Stimulated activated CD8-positive, alpha-beta memory T cell treated with anti-CD3 and anti-CD28 coated beads, Interleukin-12 subunit alpha, Interleukin-12 subunit beta, amount 100 ng/mL, for 24 hours (primary cell): ENCODE measurements around the gene FILIP1L.

Experiments used
- DNase-seq: peaks from one replicate; pipeline ENCODE4 v3.0.0-alpha.2; 2020; ENCODE audit errors: extremely low read depth

The FILIP1L gene

DNA sequence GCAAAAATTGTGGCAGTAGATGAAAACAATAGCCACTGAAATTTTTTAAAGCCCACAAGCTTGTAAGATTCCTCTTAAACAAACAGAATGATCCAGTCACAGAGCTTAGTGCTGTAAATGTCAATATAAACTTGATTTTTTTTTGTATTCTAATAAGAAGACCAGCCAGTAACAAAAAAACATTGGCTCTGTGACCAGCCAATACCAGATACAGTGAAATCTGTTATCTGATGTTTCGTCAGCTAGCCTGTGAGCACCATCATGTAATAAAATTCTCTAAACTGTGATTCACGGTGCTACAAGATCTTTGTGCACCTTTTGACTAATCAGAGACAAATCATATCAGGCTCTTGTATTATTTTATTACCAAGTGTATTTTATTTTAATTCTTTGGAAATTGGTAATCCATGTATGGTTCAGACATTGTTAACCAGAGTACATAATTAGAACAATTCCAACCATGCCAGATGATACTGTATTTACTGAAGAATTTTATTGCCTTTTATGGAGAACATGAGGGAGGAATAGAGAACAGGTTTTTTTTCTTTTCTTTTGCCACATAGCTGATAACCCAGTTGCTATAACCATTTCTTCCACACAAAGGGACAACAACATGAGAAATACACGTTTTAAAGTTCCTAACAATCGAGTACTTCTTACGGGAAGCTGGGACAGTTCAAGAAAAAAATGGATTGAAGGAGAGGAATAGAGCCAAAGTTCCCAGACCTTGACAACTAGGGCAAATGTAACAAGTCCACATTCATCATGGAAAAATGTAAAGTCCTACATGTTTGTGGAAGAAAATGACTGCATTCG lies 71.9 kb downstream of the FILIP1L start:
- DNase-seq: no peak

DNA sequence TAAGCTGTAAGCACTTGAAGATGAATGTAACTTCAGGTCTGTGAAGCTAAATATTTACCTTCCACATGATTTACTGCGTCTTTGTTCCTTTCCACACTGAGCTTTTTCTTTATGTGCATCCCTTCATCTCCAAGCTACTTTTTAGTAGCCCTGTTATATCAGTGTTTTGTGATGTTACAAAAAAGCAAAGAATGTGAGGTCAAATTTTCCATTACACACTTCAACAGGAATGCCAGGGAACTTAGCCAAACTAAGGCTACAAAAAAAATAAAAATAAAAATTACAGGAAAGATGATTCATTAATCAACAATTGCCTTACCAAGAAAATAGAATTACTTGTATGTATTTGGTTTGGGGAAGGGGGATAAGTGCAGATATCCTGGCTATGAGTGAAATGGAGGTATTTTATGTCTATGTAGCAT lies 73.0 kb downstream of the FILIP1L start:
- no peak for DNase-seq

DNA sequence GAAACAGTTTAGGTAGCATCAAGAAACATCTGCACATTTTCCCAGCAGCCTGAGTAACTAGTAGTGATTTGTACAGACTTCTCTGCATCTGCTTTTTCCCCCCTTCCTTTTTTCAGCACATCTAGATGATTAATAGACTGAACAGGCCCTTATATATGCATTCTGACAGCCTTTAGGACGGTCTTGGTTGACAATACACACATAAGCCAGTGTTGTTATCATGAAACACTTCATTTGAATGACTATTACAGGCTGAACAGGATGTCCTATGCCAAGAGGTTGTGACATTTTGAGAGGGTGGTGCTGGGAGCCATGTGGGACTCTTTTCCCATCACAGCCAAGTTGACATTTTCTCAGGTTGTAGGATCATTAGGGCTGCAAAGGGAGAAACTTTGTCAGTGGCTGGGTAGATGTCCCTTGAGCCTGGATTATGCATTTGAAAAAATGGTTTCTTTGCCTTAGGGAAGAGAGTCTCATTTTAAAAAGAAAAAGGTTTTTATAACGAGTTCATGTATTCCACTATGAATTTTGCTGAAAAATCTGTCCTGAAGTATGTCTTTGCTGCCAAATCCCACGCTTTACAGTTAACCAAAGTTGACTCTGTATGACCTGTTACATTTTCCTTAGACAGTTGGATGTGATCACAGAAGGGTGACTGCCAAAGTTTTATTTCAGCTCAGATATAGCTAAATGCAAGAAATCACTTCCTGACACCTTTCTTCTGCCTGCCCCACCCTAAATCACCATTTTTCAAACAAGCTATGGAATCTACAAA lies 73.7 kb downstream of the FILIP1L start:
- DNase-seq: no peak

DNA sequence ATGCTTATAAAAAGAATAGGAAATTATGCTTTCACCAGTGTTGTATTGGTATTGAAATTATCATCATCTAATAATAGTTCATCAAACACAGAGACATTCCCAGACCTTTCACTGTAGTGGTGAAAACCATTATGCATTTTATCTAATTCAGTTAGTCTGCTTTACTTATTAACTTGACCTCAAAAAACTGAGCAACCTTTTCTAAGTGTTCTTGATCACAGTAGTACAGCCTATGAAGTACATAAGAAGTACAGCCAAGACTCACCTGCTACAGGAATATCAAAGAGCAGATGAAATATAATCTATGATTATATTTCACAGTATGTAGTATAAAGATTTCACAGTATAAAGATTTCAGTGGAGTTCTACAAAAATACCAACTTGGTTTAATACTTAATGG lies 75.2 kb downstream of the FILIP1L start:
- no peak for DNase-seq

DNA sequence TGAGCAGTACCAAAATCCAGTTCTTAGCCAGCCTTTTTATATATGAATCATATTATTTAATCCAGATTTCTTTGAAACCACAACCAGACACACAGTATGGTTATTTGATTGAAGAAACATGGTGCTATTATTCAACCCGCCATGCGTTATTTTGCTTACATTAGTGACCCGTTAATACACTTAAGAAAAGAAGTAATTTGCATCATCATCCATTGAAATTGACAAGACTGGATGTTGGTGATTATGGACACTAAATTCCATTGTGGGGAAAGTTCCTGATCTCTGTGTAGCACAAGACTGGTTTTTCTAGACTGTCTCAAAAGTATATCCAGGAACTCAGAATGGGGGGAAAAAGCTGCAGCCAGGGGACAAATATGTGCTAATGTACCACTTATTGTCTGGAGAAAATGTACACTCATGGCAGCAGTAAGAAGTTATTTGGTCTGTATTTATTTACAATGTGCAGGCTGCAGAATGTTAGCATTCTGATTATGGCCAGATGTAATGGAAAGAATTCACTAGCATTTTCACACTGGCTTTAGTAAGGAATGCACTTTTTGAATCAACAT lies 80.3 kb downstream of the FILIP1L start:
- no peak for DNase-seq

DNA sequence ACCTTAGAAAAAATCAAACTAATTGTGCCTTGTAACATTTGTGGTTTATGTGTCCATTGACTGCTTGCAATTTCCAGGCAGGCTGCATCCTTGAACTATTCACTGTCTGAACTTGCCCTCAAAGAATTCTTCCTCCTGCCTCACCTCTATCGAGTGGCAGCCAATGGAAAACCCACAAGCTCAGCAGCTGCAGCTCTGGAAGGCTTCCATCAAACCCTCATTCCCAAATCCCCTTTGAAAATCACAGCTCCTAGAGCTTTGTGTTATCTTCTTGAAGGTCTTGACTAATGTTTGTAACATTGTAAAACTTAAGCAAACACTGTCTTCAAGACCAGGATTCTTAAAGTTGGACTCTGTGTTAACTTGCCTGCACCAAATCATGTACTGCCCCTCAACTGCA lies 81.1 kb downstream of the FILIP1L start:
- DNase-seq: no peak

DNA sequence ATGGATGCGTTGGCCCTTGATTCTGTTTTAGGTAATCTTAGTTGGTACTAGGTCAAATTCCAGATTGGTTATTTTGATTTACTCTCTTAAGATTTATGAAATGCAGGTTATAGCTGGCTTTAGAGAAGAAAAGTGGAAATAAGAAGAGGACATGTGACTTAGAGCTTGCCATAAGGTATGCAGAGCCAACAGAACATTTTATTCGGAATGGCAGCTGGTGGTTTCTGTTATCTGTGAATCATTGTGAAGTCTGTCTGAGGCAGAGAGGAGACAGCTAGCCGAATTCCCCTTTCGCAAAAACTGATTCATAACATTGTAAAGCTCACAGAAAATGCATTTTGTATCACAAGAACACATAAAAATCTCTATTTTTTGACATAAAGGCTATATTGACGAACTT lies 82.1 kb downstream of the FILIP1L start:
- DNase-seq: no peak

DNA sequence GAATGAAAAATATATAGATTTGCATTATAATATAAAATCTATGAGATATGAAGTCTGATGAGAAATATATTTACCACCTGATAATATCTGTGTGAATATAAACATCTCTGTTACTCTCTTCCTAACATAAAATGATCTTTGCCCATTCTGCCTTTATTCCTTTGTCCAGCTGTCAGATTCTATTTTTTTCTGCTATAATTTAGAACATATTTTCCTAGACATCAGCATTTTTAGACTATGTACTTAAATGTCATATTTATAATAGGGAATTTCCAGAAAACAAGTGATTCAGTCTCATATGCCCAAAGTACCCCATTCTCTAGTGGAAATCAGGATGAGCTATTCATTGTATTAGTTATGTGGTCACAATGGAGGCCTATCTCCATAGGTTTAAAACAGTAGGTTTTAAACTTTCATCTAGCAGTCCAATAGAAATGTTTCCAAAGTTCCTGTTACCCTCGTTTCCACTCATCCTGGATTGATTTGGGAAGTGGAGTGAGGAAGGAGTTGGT lies 83.3 kb downstream of the FILIP1L start:
- no peak for DNase-seq

DNA sequence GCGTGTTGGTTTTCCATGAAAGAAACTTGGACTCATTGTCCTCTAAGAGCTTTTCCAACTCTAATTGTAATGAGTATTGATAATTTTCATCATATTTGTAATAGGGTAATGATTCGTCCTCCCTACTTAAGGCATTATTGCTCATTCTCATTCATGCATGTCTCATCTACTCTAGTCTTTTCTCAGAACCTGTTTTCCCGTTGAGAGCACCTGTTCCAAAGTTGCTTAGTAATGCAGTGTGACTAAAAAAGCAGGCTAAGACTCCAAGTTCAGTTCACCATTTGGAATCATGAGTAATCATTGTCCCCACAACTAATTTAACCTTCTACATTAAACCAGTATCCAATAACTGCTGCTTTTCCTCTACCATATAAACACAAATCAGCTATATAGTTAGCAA lies 84.0 kb downstream of the FILIP1L start:
- no peak for DNase-seq

DNA sequence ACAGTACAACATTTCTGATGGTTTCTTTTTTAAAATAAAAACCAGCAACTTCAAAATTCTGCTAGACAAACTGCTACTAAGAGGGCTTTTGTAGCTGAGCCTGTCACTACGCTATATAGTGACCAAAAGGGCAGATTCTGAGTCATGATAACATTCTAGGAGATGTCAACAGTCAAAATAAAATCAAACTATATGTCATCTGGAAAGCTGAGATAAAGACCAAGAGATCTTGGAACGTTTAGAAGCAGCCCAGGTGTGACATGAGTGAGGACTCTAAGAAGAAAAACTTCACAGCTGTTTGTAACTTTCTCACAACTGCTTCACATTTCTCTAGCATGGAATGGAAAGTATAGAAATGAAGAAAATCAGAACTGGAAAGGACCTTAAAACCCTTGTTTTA lies 84.6 kb downstream of the FILIP1L start:
- DNase-seq: no peak

DNA sequence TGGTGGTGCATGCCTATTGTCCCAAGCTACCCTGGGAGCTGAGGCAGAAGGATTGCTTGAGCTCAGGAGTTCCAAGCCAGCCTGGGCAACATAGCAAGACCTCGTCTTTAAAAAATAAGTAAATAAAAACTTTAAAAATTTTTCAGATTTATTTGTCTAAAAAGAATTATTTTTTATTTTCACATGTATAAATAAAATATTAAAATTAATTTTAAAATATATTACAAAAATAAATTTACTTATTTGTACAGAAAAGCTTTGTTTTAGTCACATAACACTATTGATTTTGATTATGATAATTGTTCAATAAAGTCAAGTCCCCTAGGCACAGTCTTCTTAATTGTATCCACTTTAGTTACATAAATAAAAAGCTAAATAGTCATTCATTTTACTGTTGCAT lies 85.2 kb downstream of the FILIP1L start:
- DNase-seq: no peak

DNA sequence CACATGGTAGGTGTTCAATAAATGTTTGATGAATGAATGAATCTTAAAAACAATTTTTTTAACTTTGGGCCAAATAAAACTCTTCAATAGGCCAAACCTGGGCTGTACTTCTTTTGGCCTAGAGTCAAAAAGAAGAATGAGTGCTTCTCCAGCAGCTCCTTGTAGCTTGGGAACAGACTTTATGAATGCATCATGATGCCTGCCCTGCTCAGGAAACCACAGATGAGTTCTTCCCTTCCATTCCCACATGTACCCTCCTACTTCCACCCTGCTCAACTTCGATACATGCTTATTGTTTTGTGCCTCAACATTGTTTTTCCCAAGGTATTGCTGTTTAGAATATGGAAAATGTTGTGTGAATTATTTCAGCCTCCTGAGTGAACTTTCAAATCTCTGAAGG lies 87.0 kb downstream of the FILIP1L start:
- no peak for DNase-seq

DNA sequence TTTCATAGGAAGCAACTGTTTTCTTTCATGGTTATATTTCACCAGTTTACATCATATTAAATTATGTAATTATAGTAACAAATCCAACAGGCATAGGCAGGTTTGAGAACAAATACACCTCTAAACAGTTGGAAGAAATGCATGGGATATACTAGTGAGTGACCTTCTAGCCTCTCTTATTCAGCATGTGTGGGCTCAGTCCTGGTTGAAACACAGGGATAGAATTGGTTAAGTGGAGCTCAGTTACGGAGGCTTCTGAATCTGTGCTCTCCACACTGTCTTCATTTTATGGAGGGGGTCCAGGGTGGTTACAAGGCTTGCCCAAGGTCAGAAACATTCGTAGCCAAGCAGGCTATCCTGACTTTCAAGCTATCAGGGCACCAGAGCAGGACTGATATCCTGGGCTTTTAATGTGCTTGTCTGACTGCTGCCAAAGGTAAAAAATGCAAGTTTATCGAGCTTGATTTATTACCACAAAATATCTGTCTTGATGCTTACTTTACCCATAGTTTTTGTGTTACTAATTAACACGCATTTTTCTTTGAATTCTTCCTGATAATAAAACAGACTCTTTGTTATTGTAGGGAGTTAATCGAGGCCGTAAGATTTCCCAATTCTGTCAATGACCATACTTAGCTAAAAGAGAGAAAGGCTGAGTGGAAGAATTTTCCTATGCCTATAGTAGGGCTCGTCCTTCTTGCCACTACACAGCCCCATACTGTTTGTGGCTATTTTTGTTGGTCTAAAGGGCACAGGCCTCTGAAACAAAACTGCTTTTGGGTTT lies 89.6 kb downstream of the FILIP1L start:
- DNase-seq: no peak

DNA sequence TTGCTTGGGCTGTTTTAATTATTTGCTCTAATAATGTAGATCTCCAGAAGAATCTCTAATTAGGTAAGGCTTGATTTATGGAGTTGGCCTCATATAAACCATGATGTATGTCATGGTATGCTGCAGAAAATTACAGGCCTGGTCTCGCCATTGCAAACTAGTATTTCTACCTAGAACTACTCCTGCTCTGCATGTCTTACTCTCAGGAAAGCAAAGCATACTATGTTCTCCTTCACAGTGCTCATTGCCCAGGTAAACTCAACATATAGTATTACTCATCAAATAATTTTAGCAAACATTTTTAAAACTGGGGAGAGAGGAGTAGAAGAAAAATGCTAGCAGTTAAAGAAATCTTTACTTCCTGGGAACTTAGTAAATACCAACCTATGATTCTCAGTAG lies 90.7 kb downstream of the FILIP1L start:
- DNase-seq: no peak

DNA sequence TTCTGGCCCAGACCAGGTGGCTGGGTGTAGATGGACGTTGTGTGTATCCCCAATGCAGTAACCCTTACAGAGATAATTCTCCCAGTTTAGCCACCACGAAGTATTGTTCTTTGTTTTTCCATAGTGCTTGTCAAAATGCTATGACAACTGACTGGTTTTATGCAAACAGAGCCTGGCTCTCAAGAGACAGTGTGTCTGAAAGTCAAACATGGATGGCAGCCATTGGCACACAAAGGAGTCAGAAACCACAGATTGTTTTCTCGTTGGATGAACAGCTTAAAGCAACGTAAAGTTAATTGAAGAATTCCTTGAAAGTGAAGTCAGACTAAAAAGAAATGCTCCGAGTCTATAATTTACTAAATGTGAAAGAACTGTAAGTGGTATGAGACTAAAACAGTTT lies 91.2 kb downstream of the FILIP1L start:
- no peak for DNase-seq

DNA sequence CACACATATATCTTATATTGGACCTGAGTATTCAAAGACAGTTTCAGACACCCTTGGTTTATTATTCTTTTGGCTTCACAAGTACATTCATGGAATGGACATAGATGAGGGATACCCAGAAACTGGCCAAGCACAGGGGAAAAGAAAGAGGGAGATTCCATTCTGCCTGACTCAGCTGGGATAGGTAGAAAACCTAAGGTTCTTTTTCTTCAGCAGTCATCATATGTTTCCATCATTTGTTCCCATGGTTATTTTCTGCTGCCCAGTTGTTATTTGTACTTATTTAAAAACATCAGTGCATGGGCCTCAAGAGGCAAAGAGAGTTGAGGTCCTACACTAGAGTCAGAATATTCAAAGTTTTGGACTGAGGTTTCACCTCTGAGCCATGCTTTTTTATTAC lies 91.8 kb downstream of the FILIP1L start:
- DNase-seq: no peak

DNA sequence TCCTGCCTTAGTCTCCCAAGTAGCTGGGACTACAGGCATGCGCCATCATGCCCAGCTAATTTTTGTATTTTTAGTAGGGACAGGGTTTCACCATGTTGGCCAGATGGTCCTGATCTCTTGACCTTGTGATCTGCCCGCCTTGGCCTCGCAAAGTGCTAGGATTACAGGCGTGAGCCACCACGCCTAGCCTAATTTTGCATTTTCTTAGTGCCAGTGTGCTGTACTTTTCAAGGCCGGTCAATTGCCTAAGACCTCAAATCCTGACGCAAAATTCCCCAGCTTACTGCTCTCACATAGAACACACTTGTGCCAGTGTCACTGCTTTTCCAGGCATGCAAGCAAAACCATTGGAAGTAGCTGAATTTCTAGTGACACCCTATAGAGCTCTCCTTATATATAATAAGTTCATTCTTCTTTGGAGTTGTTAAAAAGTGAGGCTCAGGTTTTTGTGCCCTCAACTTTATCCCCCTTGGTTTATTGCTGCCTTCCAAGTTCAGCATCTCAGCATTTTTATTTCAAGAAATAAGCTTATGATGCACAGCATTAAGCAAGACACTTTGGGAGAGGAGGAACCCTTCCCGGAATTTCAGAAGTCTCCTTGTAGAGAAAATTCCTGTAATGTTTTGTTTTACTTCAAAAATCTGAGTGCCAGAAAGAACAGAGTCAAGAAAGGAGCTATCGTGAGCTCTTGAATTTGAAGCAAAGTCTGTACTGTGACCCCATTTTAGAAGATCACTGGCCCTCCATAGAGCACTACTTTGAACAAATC lies 93.2 kb downstream of the FILIP1L start:
- DNase-seq: no peak

DNA sequence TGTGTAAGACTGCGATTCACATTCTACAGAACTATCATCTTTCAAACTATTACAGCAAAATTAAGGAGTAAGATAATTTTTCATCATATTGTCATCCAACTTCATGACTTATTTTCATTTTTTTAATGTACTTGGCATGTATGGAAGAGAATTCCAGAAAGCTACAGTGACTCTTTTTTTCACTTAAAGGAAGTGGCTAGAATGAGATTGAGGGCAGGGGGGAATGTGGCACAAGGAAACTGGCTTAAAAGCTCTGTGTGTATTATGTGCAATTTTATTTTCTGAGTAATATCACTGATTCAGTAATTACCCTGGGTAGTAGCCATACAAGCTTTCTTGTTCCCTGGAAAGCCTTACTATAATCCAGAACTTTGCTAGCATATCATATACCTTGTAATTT lies 94.6 kb downstream of the FILIP1L start:
- no peak for DNase-seq

DNA sequence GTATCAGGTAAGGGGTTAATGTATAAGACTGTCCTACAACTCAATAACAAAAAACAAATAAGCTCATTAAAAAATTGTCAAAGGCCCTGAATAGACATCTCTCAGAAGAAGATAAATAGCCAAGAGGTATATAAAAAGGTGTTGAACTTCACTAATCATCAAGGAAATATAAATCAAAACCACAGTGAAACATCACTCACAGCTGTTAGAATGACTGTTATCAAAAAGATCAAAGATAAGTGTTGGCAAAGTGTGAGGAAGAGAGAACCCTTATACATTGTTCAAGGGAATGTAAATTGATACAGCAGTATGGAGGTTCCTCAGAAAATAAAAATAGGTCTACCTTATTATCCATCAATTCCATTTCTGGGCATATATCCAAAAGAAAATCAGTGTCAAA lies 95.5 kb downstream of the FILIP1L start:
- no peak for DNase-seq

DNA sequence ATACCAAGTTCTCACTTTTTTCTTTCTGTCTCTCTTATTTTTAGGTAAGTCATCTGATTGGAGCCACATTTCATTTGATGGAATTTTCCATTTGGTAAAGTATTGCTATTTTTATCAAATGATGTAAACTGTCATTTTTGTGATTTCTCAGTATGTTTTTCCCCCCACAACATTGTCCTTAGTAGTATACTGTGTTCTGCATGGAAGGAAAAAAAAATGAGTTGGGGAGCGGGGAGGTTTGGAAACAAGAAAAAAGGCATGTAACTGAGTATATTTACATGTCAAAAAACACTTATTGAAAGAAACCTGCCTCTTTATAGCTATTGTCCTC lies 104.2 kb downstream of the FILIP1L start:
- no peak for DNase-seq
